Right forelimb (tissue), 1 donor: ENCODE data around the gene PJA1.

ENCODE experiments used
- DNase-seq: peaks from one replicate; pipeline ENCODE4 v3.0.0-alpha.2; 2018

The PJA1 gene

GRCh38 chrX:69142788-69143469, 22.3 kb downstream of the PJA1 start:
- no peak for DNase-seq

GRCh38 chrX:69140837-69141236, 24.4 kb downstream of the PJA1 start:
- no peak for DNase-seq

DNA sequence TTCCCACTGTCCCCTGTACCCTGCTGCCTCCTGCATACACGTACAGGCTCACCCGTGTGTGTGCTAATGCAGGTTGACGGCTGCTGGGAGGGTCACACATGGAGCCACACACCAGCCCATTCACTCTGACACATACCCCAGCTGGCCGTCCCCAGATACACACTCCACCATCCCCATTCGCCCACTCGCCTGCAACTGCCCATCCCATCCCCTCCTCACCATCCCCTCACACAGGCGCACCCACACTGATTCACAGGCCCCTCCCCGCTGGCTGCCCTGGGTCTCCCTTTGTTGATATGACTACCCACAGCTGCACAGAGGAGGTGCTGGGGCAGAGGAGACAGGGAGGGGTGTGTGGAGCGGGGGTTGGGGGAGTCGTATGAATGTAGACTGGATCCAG, 25.7 kb downstream of the PJA1 start:
- DNase-seq, result no peak

- DNase-seq, result no peak
Observed at GRCh38 chrX:69138512-69138911, 26.7 kb downstream of the PJA1 start.

GRCh38 chrX:69138118-69138390, 27.2 kb downstream of the PJA1 start:
- DNase-seq, result no peak

GRCh38 chrX:69137371-69138117, 27.7 kb downstream of the PJA1 start:
- DNase-seq, result peak; percentile 57

GRCh38 chrX:69136546-69137331, 28.5 kb downstream of the PJA1 start:
- DNase-seq, result peak; percentile 76

DNA sequence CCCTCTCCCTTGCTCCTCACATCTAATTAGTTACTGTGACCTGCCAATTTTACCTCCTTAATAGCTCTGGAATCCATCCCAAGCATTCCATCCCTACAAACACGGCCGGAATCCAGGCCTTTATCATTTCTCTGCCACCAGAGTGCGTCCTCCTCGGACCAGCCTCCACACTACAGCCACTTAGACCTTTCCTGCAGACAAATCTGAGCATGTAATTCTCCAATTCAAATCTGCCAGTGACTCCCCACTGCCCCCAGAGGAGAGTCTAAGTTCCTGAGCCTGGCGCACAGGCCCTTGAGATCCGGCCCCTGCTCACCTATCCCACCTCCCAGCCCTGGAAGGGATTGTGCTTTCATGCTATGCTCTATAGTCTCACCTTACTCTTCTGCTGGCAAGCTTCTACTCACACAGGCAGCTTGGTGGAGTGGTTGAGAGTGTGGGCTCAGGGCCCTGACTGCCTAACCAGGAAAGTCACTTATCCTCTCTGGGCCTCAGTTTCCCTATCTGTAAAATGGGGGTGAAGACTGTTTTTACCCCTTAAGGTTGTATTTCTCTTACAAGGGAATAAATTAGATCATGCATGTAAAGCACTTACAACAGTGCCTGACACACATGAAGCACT, 31.2 kb downstream of the PJA1 start:
- no peak for DNase-seq

DNA sequence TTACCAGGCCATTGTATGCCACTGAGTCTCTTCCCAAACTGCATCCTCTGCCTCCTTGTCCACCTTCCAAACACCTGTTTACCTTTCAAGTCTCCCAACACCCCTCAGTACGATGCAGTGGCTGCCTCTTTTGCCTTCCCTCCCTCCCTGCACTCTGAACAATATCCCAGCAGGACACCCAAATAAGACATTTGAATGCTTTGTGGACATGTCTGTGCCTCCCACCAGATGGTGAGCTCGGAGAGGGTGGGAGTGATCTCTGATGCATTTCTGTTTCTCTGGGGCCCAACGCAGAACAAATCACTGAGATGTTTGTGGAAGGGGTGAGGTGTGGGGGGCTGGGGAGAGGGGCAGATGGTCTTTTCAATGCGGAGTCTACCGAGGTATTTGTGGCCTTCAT, 33.4 kb downstream of the PJA1 start:
- no peak for DNase-seq

DNA sequence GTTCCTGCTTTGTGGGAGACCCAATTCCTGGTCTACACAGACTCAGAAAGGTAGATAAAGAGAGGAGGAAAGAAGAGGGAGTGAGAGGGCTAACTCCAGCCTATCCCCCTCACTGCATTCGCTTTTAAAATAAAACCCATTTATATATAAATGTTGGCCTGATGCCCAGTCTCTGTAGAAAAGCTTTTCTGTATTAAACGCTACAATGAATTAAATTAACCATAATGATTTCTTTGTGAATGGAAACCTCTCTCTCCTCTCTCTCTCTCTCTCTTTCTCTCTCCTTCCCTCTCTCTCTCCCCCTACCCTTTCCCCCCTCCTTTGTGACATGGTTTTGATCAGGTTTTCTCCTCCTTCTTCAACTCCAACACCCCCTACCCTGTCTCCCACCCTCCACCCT, 34.8 kb downstream of the PJA1 start:
- DNase-seq, result no peak

GRCh38 chrX:69128588-69128987, 36.7 kb downstream of the PJA1 start:
- DNase-seq, result no peak

GRCh38 chrX:69127466-69127865, 37.8 kb downstream of the PJA1 start:
- no peak for DNase-seq

GRCh38 chrX:69126642-69127041, 38.6 kb downstream of the PJA1 start:
- no peak for DNase-seq

DNA sequence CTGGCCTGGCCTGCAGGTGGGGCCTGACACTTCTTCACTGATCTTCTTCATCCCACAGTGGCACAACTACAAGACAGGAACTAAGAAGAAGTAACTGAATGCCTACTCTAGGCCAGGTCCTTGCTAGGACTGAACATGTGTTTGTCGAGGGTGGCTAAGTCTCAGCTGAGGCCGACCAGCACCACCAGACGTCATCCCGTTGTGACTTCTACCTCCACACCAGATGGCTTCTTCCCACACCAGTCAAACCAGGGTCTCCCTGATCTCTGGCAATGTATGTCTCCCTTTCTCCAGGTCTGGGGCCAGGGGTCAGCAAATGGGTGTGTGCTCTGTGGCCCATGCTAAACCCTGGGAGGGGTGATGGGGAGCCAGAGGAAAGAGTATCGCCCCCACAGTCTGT, 40.2 kb downstream of the PJA1 start:
- DNase-seq, result no peak

DNA sequence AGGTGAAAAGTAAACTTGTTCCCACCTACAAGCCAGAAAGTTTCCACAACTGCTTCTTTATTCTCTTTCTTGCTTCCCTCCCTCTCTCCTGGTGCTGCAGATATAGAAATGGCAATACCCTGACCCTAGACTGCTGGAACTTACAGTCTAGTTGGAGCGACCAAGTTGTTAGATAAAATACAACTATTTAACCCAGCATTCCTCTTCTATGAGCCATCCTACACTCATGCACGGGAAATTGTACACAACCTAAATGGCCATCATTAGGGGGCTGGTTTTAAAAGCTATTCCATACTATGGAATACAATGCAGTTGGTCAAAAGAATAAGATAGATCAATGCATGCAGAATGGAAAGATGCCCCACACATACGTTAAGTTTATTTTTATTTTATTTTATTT, 41.1 kb downstream of the PJA1 start:
- no peak for DNase-seq

GRCh38 chrX:69123481-69123880, 41.8 kb downstream of the PJA1 start:
- DNase-seq, result no peak

DNA sequence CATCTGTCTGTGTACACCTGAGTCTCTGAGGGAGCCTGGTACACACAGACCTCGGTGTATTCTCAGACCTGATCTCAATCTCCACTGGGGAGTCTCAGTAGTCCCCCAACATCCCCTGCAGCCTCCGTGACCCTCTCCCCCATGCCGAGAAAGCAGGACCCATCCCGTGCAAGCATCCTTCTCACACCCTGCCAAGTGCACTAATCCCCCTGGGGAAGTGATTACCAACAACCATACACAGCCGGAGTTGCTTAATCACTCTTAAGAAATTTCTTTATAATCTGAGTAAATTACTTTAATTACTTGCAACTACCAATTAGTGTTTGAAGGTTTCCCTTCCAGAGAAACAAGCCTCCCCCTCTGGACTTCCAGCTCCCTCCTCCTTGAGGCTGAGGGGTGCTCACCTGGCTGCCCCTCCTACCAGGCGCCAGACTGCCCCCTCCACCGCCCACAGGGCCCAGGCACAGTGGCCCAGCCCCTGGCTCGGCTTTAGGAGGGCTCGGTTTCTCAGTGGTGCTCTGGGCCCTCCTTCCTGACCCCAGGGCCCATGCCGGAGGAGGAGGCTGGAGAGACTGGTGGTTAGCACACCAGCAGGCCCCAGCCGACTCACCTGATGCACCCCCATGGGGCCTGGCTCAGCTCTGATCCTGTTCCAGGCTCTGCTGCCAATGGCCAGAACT, 43.8 kb downstream of the PJA1 start:
- DNase-seq, result no peak

DNA sequence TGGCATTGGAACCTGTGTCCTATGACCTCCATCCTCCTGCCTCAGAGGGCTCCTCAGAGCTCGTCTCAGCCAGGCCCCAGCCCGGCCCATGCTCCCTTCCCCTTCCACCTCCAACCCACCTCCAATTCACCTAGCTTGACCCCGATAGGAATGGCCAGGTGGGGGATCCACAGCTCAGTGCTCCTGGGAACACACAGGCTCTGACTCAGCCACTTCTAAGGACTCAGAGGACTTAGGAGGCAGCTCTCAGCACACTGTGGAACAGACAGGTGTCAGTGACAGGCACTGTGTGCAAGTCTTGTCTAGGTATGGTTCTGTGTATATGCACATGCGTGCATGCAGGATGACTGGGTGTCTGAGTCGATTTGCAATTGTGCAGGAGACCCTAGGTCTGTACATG, 44.8 kb downstream of the PJA1 start:
- DNase-seq, result no peak

DNA sequence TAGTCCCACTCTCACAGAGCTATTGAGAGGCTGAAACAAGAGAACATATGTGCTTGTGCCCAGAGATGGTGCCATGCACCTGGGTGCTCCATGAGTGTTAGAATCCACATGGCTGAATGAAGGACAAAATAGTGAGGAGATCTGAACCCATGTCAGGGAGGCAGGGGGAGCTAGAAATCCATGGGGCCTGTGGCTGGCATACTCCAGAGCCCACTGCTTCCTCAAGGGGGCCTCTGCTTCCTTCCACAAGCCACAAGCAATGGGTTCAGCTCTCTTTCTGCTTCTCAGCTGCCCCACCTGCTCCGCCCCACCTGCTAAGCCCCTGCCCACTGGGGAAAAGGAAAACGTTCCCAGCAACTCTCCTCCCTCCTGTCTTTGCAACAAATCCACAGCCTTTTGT, 46.1 kb downstream of the PJA1 start:
- DNase-seq, result no peak

- no peak for DNase-seq
Observed at GRCh38 chrX:69117876-69118526, 47.3 kb downstream of the PJA1 start.

GRCh38 chrX:69116077-69116476, 49.2 kb downstream of the PJA1 start:
- no peak for DNase-seq

DNA sequence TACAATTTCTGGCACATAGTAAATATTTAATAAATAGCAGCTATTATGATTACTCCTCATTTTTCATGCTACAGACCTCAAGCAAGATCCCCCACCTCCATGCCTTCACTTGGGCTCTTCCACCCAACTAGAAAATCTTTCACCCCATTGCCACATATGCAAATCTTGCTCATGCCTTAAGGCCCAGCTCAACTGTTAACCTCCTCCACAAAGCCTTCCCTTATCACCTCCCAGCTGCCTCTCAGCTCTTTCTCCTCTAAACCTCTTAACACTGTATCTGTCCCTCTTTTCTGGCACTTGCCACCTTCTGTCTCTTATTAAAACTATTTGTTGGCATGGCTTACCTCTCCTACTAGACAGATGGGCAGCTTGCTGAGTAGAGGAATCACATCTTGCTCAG, 51.5 kb downstream of the PJA1 start:
- DNase-seq, result no peak
